Epithelial cell of esophagus (primary cell): ENCODE measurements around the gene NSMCE1.

ENCODE experiments used
- DNase-seq: peaks from one replicate; pipeline ENCODE4 v3.0.0; 2010; ENCODE audit warnings: low read depth
- H3K4me3 ChIP-seq: 2 replicates; pipeline ENCODE4 v1.5.1; 2011; ENCODE audit warnings: mild to moderate bottlenecking, low read length, control low read depth
- CTCF ChIP-seq: IDR thresholded peaks from 2 replicates; pipeline ENCODE4 v1.5.1; 2011; ENCODE audit warnings: low read depth, mild to moderate bottlenecking, low read length, control low read depth, inconsistent platforms; ENCODE audit not compliant: insufficient read depth; ENCODE audit errors: missing control alignments

The NSMCE1 gene

GRCh38 chr16:27246439-27246838, 22.1 kb downstream of the NSMCE1 start:
- no peak for TF ChIP-seq CTCF
- no peak overlapping the region for H3K4me3 ChIP-seq
- DNase-seq: no peak

- no peak overlapping the region for H3K4me3 ChIP-seq
- peak; percentile 96 for DNase-seq
- no peak for TF ChIP-seq CTCF
Measured at GRCh38 chr16:27245276-27246172, 23.0 kb downstream of the NSMCE1 start.

- no peak overlapping the region for H3K4me3 ChIP-seq
- DNase-seq: no peak
- TF ChIP-seq CTCF: no peak
Measured at GRCh38 chr16:27244363-27244755, 24.2 kb downstream of the NSMCE1 start.

GRCh38 chr16:27243725-27244362, 24.7 kb downstream of the NSMCE1 start:
- DNase-seq: no peak
- TF ChIP-seq CTCF: no peak

GRCh38 chr16:27242868-27243590, 25.5 kb downstream of the NSMCE1 start:
- H3K4me3 ChIP-seq: no peak overlapping the region
- no peak for TF ChIP-seq CTCF
- DNase-seq: no peak

More at GRCh38 chr16:27243725-27244362, 24.7 kb downstream of the NSMCE1 start:
- H3K4me3 ChIP-seq: no peak overlapping the region

- no peak overlapping the region for H3K4me3 ChIP-seq
- no peak for DNase-seq
- TF ChIP-seq CTCF: no peak
Measured at GRCh38 chr16:27242398-27242797, 26.2 kb downstream of the NSMCE1 start.
